Upper lobe of right lung (tissue), 1 donor: Measurements from ENCODE around the gene PCCA. TPM values are rescaled to one million over a fixed set of nuclear protein-coding genes. Genes with fewer than 3 reads are reported as not detected.

ENCODE experiments used
- ATAC-seq: fragments of 200-7000 bp; cut with Tn5 transposase; one replicate; pipeline ENCODE4 v1.9.1; 2020; ENCODE audit warnings: mild to moderate bottlenecking, moderate library complexity
- DNase-seq: peaks from one replicate; pipeline ENCODE4 v3.0.0-alpha.2; 2020
- H3K27ac ChIP-seq: fragments of 200-600 bp; one replicate; pipeline ENCODE4 v1.8.0; 2022
- H3K27me3 ChIP-seq: fragments of 200-600 bp; one replicate; pipeline ENCODE4 v1.8.0; 2022; ENCODE audit warnings: mild to moderate bottlenecking
- H3K36me3 ChIP-seq: fragments of 200-600 bp; one replicate; pipeline ENCODE4 v1.8.0; 2022
- H3K4me1 ChIP-seq: fragments of 200-600 bp; one replicate; pipeline ENCODE4 v1.8.0; 2022
- H3K4me3 ChIP-seq: fragments of 200-600 bp; one replicate; pipeline ENCODE4 v1.8.0; 2022; ENCODE audit warnings: mild to moderate bottlenecking
- H3K9me3 ChIP-seq: fragments of 200-600 bp; one replicate; pipeline ENCODE4 v1.8.0; 2022
- intact Hi-C: fragments of 100-400 bp; cut with DNase I; formaldehyde crosslinking; loops from one replicate; pipeline ENCODE4 v1.11.0; 2022
- total RNA-seq: library from RNA; stranded (reverse); fragmentation: NEBNext Ultra II Directional; extraction: Animal tissue kit (Norgen Biotek cat#: 25700); gene quantifications from one replicate; pipeline ENCODE4 v1.2.1, GENCODE V29; 2021
- TF ChIP-seq, protein P1 (sequence below): fragments of 200-600 bp; IDR thresholded peaks from one replicate; pipeline ENCODE4 v1.8.0; 2022; ENCODE audit warnings: antibody characterized with exemption
- donor health status: DM: no; HTN: yes; CAD: no; lungs with severe emphysema.

PCCA gene
- total RNA-seq, 1 donor from 2014 or later: 34.7 TPM

DNA sequence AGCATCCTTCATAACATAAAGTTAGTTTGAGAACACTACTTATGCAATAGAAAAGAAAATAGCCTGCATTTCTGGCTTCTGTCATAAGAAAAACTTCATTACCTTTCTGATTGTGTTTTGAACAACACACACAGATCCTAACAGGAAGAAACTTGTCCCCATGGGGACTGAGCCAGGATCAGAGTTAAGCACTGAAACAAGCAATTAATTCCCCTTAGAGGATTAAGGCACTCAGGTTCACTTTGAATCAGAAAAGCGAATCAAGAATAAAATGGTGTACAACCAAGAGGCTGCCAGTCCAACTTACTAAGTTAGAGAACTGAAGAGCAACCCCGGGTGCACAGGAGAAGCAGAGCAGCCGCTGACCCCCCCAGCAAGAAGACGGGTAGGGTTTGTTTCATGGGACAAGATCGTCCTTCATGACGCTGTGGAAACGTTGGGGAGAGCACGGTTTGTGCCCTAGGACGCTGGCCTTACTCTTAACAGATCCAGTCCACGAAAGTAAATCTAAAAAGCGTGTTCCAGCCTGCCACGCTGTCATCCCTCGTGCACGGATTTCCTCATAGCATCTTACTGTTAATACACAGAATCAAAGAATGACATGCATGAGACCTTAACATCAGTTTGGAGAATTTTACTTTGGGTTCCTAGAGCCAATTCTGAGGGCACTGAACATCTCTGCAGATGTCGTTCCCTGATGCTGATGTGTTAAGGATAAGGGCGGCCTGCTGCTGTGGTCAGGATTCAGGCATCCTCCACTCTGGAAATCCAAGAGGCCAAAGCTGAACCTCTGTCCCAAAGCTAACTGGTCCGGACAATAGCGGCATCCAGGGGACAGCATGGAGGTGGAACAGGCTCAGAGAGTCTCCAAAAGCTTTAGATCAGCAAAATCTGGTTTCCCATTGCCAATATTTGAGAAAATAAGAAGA lies 453.3 kb downstream of the PCCA start:
- H3K9me3 ChIP-seq: no peaks in the 10 kb centered on the region
- intact Hi-C loops: no loop called here
- no peaks in the 10 kb centered on the region for H3K27me3 ChIP-seq
- H3K4me3 ChIP-seq: no peak overlapping the region
- TF ChIP-seq, protein P1, sequence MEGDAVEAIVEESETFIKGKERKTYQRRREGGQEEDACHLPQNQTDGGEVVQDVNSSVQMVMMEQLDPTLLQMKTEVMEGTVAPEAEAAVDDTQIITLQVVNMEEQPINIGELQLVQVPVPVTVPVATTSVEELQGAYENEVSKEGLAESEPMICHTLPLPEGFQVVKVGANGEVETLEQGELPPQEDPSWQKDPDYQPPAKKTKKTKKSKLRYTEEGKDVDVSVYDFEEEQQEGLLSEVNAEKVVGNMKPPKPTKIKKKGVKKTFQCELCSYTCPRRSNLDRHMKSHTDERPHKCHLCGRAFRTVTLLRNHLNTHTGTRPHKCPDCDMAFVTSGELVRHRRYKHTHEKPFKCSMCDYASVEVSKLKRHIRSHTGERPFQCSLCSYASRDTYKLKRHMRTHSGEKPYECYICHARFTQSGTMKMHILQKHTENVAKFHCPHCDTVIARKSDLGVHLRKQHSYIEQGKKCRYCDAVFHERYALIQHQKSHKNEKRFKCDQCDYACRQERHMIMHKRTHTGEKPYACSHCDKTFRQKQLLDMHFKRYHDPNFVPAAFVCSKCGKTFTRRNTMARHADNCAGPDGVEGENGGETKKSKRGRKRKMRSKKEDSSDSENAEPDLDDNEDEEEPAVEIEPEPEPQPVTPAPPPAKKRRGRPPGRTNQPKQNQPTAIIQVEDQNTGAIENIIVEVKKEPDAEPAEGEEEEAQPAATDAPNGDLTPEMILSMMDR: no peak
- H3K4me1 ChIP-seq: peaks cover 6% of the 10 kb centered on the region
- H3K36me3 ChIP-seq: no peaks in the 10 kb centered on the region
- no peak overlapping the region for H3K27ac ChIP-seq
- no peak for DNase-seq
- ATAC-seq: no peak

DNA sequence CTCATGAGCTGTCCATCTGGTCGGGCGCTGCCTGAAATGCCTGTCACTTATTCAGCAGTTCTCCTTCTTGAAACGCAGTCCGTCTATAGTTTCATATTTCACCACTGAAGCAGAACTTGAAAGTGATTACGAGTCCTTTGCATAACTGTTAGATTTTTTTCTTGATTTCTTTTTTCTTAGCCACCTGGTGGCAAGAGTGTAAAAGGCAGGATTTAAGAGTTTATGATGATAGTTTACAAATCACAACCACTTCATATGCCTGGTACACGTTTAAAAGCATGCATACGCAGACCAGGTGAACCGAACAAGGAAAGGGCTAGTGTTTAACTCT lies 453.9 kb downstream of the PCCA start:
- Histone ChIP-seq H3K27me3 (no peaks in the 10 kb centered on the region), H3K4me3 (no peak overlapping the region), H3K36me3 (no peaks in the 10 kb centered on the region), H3K27ac (no peak overlapping the region), H3K9me3 (no peaks in the 10 kb centered on the region), H3K4me1 (peaks cover 6% of the 10 kb centered on the region)
- DNase-seq (no peak), ATAC-seq (peak; percentile 51)
- intact Hi-C loops: no loop called here
- TF ChIP-seq, protein P1: peak; percentile 49

DNA sequence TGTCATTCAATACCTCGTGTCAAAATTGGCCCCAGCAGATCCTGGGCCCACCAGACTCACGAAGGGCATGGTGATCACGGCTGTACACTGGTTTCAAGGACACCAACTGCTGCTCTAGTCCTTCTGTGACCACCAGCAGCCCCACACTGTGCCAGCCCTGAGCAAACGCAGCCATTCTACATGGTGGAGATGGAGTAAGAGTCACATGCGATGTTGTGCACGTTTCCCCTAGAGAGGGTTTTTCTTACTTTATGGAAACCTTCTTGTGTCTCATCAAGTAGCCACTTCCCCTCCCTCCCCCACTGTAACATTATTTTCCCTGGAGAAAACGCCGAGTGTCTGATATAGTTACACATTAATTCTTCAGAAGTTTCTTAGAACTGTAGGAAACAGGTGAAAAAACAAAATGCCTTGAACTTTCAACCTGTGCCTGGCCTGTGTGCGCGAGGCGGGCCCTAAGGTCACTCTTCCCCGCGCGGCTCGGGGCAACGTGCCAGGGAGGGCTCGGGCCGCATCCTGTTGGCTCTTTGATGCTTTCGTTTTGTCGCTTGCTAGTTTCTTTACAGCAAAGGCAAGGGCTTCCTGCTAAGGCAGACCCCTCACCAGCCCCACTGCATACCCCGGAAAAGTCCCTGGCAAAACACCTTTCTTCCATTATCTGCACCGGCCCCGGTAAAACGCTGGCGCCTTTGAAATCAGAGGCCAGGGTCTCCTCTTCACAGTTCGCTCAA lies 455.1 kb downstream of the PCCA start:
- no peaks in the 10 kb centered on the region for H3K27me3 ChIP-seq
- no peak for ATAC-seq
- H3K27ac ChIP-seq: no peak overlapping the region
- intact Hi-C loops: no loop called here
- H3K4me3 ChIP-seq: peak overlapping the region; percentile 2
- TF ChIP-seq, protein P1: no peak
- H3K4me1 ChIP-seq: peaks cover 6% of the 10 kb centered on the region
- DNase-seq: no peak
- H3K9me3 ChIP-seq: no peaks in the 10 kb centered on the region
- H3K36me3 ChIP-seq: no peaks in the 10 kb centered on the region

DNA sequence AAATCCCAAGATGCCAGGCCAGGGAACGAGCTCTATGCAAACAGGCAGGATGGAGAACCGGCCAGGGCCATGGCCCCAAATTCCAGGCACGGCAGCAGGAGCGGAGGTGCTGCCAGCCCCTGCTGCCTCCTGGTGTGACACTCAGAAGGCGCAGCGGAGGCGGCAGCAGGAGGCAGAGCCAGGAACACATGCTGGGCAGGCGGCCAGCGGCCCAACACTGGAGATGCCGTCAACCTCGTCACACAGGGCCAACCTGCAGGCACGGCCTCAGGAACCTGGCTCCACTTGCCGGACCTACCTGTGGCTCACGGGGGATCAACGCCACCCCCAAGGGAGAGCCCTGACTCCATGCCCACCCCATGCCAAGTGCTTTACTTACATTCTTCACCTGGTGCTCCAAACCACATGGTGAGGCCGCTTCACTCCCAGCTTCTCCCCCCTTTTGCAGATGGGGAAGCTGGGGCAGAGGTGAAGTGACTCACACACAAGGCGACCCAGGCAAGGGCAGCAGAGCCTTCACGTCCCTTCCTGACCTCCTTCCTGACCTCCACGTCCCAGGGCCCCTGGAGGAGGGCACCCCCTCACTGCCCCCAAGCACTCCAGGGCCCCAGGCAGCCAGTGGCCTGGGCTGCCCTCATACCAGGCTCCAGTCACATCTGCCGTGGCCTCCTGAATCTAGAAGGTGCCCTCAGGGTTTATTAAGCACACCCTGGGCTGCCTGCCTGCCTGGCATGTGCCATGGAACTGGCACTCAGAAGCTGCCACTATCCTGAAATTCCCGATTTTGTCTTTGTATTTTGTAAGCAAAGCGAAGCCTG lies 456.2 kb downstream of the PCCA start:
- ATAC-seq (peak; percentile 85), DNase-seq (peak; percentile 86)
- H3K4me1 ChIP-seq: peaks cover 6% of the 10 kb centered on the region
- TF ChIP-seq, protein P1: no peak
- H3K4me3 ChIP-seq: no peak overlapping the region
- intact Hi-C loops: no loop called here
- no peaks in the 10 kb centered on the region for H3K36me3 ChIP-seq
- H3K27ac ChIP-seq: no peak overlapping the region
- H3K9me3 ChIP-seq: no peaks in the 10 kb centered on the region
- no peaks in the 10 kb centered on the region for H3K27me3 ChIP-seq

DNA sequence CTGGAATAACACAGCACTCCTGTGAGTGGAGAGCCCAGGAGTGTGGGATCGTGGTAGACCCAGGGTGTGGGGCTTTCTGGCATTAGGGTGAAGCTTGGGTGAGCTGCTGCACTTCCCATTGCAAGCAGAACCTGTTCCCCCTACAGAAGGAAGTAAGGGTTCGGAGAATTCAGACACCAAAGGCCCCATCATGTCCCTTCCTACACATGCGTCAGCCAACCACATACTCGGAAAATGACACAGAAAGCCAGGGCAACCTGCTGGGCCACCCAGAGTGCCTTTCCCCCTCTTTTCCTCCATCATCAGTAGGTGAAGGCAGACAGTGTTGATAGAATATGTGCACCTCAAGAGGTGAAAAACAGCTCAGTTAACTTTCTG lies 456.8 kb downstream of the PCCA start:
- ATAC-seq: no peak
- TF ChIP-seq, protein P1: no peak
- Histone ChIP-seq H3K4me3 (no peak overlapping the region), H3K27ac (no peak overlapping the region), H3K9me3 (no peaks in the 10 kb centered on the region), H3K4me1 (peaks cover 6% of the 10 kb centered on the region), H3K27me3 (no peaks in the 10 kb centered on the region), H3K36me3 (no peaks in the 10 kb centered on the region)
- intact Hi-C loops: no loop called here
- DNase-seq: no peak
